Left cardiac atrium (tissue), 4 donors: Measurements from ENCODE around the gene AP5S1. TPM values are rescaled to one million over a fixed set of nuclear protein-coding genes. Genes with fewer than 3 reads are reported as not detected.

ENCODE experiments used
- ATAC-seq, 2 donors: fragments of 200-7000 bp; cut with Tn5 transposase; one replicate each; pipeline ENCODE4 v1.9.1; 2020; ENCODE audit warnings: mild to moderate bottlenecking in 2 of 2, moderate library complexity in 2 of 2
- DNase-seq: peaks from one replicate; pipeline ENCODE4 v3.0.0-alpha.2; 2020
- intact Hi-C, 2 donors: fragments of 100-400 bp; cut with DNase I; formaldehyde crosslinking; loops; one replicate each; pipeline versions ENCODE4 v1.14.1 to v1.15.1; 2022 to 2023
- total RNA-seq, 2 donors: library from RNA; stranded (reverse); fragmentation: NEBNext Ultra II Directional; extraction: Animal tissue kit (Norgen Biotek cat#: 25700); gene quantifications; one replicate each; pipeline ENCODE4 v1.2.1, GENCODE V29; 2021
- donor health status: DM: no; HTN: yes; CAD: no.
- donor health status: DM: no; HTN: yes; CAD: no; lungs with severe emphysema.
- donor health status: DM: yes; HTN: yes; CAD: no.
- donor health status: Dilated cardiomyopathy.

AP5S1 gene
- total RNA-seq, 2 donors from 2014 or later, result 11.8 to 14.7 TPM

DNA sequence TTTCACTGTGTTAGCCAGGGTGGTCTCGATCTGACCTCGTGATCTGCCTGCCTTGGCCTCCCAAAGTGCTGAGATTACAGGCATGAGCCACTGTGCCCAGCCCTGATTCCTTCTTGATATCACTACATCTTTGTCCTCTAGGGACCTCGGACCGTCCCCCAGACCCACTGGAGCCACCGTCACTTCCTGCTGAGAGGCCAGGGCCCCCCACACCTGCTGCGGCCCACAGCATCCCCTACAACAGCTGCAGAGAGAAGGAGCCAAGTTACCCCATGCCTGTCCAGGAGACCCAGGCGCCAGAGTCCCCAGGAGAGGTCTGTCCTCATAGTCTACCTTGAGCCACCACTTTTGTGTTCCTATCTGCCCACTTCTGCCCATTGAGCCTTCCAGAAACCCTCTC lies 40.8 kb downstream of the AP5S1 start:
- no peak for DNase-seq
- ATAC-seq, result no peak
- intact Hi-C loops, result no loop called here

DNA sequence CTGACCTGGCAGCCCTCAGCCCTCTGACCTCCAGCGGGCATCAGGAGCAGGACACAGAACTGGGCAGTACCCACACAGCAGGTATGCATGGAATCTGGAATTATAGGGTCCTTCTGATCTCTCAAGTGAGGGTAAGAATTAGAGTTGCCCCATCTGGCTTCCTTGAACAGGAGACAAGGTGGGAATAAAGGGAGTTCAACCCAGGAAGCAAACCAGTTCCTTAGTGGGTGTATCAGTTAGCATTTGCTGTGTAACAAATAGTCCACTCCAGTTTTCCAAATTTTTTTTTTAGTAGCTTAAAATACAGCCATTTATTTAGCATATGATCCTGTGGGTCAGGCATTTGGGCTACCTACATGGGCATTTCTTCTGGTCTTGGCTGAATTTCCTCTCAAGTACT lies 42.0 kb downstream of the AP5S1 start:
- ATAC-seq (no peak), DNase-seq (no peak)
- intact Hi-C loops, result no loop called here

DNA sequence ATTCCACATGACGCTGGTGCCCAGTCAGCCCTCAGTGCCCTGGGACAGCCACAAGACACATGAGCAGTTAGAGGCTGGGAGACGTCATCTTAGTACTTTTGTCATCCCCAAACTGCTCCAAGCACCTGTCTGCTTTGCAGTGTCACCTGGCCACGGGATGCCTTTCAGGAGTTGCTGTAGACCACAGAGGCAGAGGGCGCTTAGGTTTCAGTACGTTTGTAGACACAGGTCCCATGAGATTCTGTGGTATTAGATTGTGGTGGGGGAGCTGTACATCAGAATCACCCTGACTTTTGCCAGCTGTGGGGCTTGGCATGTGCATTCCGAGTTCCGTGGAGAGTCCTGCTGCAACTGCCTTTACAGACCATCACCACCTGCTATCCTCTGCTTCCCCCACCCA lies 43.0 kb downstream of the AP5S1 start:
- DNase-seq (no peak), ATAC-seq (no peak)
- intact Hi-C loops, result no loop called here

DNA sequence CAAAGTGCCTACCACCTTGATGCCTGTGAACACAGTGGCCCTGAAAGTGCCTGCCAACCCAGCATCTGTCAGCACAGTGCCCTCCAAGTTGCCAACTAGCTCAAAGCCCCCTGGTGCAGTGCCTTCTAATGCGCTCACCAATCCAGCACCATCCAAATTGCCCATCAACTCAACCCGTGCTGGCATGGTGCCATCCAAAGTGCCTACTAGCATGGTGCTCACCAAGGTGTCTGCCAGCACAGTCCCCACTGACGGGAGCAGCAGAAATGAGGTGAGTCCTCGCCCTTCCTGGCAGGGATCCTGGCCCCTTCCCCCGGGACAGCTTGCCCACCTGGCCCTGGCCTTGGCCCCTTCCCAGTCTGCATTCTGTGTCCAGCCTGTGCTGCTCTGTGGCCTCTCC lies 44.2 kb downstream of the AP5S1 start:
- no peak for DNase-seq
- no peak for ATAC-seq
- intact Hi-C loops, result no loop called here

DNA sequence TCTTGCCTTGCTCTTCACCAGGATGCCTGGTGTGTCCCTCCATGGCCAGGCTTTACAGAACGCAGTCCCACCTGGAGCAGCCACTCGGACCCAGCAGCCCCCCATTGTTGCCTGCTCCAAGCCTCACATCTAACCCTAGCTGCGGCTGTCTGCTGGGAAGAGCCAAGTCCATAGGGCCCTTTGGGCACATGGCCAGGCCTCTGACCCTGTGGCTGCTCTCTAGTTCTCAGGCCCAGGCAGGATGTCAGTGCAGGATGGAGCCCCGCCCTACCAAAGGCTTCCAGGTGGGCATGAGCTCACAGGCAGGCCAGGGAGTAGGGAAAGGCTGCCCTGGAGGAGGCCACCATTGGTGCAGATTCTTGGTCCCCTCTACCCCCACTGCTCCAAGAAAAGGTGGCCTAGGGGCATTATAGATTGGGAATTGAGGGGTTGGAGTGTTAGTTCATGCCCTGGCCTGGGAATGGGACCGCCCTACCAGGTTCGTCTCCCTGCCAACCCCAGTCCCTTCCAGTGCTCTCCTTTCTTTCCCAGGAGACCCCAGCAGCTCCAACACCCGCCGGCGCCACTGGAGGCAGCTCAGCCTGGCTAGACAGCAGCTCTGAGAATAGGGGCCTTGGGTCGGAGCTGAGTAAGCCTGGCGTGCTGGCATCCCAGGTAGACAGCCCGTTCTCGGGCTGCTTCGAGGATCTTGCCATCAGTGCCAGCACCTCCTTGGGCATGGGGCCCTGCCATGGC lies 45.0 kb downstream of the AP5S1 start:
- intact Hi-C loops, result no loop called here
- no peak for ATAC-seq
- no peak for DNase-seq

DNA sequence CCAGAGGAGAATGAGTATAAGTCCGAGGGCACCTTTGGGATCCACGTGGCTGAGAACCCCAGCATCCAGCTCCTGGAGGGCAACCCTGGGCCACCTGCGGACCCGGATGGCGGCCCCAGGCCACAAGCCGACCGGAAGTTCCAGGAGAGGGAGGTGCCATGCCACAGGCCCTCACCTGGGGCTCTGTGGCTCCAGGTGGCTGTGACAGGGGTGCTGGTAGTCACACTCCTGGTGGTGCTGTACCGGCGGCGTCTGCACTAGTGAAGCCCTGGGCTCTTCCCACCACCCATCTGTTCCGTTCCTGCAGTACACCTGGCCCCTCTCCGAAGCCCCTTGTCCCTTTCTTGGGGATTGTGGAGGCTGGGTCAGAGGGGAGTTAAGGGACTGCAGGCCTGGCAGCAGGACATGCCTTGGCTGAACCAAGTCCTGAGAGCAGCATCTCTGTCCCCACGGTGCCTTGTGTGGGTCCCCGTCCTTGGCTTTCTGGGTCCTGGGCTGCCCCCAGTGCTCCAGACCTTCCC lies 45.6 kb downstream of the AP5S1 start:
- ATAC-seq, result no peak
- intact Hi-C loops, result no loop called here
- DNase-seq, result no peak

DNA sequence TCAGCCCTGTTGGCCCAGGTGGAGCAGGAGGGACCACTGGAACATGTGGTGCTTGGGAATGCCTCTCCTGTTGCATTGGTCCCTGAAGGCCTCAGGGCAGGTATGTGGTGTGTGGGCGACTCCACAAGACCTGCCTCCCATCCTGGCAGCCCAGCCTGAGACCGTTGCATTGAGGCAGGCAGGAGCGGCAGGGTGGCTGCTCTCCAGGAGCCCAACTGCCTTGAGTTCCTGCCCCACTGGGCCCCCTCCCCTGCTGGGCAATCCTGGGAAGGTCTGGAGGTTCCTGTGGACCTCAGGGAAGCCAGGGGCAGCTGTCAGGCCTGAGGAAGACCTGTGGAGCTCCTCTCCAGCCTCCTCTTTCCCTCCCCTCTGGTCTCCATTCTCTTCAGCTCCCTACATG lies 46.1 kb downstream of the AP5S1 start:
- DNase-seq, result no peak
- ATAC-seq, result no peak
- intact Hi-C loops, result no loop called here

DNA sequence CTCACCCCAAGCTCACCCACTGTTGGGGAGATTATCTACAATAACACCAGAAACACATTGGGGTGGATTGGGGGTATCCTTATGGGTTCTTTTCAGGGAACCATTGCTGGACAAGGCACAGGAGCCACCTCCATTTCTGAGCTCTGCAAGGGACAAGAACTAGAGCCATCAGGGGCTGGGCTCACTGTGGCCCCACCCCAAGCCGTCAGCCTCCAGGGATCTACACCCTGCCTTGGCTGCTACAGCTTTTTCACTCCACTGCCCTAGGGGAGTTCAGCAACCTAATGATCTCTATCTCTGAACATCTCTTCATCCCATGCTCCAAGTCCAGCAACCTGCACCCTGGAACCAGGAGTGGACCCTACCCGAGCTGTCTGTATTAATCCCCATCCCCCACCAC lies 47.5 kb downstream of the AP5S1 start:
- intact Hi-C loops, result no loop called here
- DNase-seq, result no peak
- no peak for ATAC-seq

DNA sequence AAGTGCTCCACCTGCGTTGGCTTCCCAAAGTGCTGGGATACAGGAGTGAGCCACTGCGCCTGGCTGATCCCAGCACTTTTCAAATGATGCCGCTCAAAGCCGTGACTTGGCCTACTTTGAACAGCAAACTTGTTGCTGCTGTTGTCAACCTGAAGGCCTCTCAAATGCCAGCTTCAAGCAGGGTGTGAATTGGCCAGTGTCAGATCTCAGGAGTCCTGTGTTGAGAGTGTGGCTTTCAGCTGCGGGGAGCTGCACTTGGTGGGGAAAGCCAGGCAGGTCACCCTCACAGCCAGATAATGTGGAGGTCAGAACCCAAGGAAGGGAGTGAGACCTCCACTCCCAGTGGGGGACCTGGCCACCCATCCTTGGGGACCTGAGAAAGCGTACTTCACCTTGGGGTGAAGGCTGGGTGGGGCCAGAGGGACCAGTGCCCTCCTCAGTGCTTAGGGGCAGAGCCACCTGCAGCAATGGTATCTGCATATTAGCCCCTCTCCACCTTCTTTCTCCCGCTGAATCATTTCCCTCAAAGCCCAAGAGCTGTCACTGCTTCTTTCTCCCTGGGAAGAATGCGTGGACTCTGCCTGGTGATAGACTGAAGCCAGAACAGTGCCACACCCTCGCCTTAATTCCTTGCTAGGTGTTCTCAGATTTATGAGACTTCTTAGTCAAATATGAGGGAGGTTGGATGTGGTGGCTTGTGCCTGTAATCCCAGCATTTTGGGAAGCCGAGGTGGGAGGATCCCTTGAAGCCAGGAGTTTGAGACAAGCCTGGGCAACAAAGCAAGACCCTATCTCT lies 49.7 kb downstream of the AP5S1 start:
- DNase-seq, result no peak
- intact Hi-C loops, result no loop called here
- peak in 1 of 2 donors; percentile 10 for ATAC-seq

DNA sequence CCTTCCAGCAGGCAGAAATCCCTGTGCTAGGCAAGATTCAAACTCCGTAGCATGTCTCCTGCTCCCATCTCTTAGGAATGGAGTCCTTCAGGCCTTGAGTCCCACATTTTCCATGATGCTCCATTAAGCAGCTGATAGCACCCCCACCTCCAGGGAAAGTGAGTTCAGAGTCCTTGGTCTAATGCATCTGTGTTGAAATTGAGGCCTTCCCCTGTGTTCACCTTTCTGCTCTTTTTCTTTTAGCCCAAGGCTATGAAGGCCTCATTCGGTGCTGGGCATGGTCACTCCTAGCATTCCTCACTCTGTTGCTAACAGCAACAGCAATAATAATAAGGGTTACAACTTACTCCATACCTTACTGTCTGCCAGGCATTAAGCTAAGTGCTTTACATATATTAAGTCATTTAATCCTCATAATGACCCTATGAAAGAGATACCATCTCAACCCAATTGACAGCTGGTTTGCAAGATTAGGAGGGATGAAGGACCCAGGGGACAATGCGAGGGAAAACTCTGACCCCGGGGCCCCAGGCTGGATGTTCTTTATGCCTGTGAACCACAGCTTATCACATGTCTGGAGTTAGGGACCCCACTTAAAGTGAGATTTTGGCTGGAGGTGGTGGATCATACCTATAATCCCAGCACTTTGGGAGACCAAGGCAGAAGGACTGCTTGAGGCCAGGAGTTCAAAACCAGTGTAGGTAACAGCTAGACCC lies 51.4 kb downstream of the AP5S1 start:
- intact Hi-C loops, result no loop called here
- no peak for DNase-seq
- no peak for ATAC-seq

DNA sequence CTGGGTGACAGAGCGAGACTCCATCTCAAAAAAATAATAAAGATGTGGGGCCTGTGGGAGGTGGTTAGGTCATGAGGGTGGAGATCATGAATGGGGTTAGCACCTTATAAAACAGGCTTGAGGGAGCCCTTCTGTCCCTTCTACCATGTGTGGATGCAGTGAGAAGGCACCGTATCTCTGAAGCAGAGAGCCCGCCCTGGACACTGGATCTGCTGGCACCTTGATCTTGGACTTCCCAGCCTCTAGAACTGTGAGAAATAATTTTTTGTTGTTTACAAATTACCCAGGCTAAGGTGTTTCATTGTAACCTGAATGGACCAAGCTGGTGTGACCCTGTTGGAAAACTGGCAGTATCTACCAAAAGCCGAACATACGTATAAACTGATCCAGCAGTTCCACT lies 53.2 kb downstream of the AP5S1 start:
- no peak for DNase-seq
- intact Hi-C loops, result no loop called here
- ATAC-seq, result no peak

DNA sequence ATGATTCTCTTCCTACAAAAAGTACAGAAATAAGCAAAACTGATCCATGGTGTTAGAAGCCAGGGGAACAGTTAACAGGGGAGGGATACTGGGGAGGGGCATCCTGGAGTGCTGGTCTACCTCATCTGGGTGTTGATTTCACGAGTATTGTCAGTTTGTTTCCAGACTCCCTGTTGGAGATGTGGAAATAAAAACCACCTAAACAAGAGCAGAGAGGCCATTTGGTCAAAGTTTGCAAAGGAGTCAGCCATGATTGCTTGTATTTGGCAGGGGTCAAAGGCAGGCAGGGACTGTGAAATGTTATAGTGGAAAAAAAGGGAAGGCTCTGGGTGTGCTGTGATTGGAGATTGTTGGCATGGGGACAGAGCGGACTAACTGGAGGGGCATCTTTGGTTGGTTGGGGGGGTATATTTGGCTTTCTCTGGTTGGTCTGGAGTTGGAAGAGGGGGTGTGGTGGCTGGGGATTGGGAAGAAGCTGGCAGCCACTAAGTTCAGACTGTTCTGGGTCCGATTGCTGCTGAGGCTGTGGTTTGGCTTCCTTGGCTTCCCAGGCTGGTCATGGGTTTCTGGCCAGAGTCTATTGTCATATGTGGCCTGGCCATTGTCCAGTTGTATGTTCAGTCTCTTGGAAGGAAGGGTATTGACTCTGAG lies 54.0 kb downstream of the AP5S1 start:
- ATAC-seq (peak in 1 of 2 donors; percentile 18), DNase-seq (no peak)
- intact Hi-C loops, result no loop called here

DNA sequence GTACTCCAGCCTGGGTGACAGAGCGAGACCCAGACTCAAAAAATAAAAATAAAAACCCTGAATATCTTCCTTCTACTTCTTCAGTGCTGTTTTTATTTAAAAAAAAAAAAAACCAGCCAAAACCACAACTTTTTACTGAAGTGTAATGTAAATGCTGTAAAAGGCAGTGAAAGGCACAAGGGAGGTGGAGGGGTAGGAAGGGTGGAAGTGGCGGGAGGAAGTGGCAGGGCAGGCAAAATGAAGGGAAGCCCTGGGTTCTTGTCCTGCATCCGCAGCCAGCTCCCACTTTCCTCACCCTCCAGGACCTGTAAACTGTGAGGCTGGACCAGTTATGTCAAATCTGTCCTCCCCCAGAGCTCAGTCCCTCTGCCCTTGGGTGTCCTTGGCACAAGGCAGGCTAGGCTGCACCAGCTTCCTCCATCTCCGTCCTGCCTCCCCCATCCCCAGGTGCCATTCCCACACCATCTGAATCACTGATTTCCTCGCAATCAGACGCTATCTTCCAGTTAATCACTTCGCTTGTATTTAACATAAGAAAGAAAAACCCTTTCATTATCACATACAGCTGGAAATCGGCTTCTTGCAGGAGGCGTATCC lies 55.1 kb downstream of the AP5S1 start:
- peak in 1 of 2 donors; percentile 63 for ATAC-seq
- DNase-seq, result no peak
- intact Hi-C loops, result no loop called here

DNA sequence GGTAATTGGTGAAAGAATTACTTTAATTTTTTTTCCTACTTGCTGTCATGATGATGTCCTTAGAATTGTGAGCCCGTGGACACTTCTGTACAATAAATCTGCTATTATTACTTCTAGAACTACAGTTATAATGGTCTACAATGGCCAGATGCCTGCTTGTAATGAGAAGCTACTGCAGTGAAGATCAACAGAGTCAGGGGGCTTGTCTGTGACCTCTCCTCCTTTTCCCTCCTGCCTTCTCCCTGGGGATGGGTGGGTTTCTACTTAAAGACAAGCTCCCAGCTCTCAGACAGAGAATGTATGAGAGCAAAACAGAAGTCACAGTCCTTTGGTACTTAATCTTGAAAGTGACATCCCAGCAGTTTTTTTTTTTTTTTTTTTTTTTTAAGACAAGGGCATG lies 55.7 kb downstream of the AP5S1 start:
- intact Hi-C loops, result no loop called here
- ATAC-seq, result no peak
- DNase-seq, result no peak

DNA sequence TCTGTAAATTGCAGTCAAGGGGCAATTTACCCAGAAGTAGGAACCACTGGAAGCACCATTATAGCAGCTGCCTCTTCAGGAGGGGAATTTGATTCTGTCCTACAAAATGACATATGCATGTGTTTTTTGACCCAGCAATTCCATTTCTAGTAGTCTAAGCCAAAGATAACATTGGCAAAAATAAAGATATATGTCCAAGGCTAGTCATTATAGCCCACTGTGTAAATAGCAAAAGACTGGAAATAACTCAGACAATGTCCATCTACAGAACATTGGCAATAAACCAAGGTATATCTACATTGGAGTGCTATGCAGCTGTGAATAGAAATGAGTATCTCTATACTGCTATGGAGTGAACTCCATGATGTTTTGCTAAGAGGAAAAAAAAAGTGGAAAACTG lies 56.3 kb downstream of the AP5S1 start:
- intact Hi-C loops, result no loop called here
- ATAC-seq (no peak), DNase-seq (no peak)
